CD14-positive monocyte (primary cell): Measurements from ENCODE around the gene DSC1. TPM values are rescaled to one million over a fixed set of nuclear protein-coding genes. Genes with fewer than 3 reads are reported as not detected.

Experiments
- DNase-seq, 3 donors: peaks; one replicate each; pipeline ENCODE4 v3.0.0-alpha.2; 2011 to 2022
- H2AFZ ChIP-seq: 2 replicates; pipeline ENCODE4 v1.6.0; 2012; ENCODE audit warnings: mild to moderate bottlenecking, low read depth, low read length, inconsistent platforms; ENCODE audit not compliant: insufficient read depth, poor library complexity, severe bottlenecking
- H3K27ac ChIP-seq, 2 donors: 1 replicate in 1 of 2; 2 replicates in 1 of 2; pipeline ENCODE4 v1.5.1; 2012 to 2013; ENCODE audit warnings: low read length in 2 of 2, control low read depth in 1 of 2, inconsistent platforms in 1 of 2, low read depth in 1 of 2, mild to moderate bottlenecking in 1 of 2
- H3K27me3 ChIP-seq, 2 donors: one replicate each; pipeline versions ENCODE4 v1.6.0 to v1.6.1; 2011 to 2013; ENCODE audit warnings: low read length in 2 of 2; ENCODE audit not compliant: control insufficient read depth in 2 of 2, insufficient read depth in 2 of 2
- H3K36me3 ChIP-seq, 2 donors: replicated peaks in 1 of 2; 1 replicate in 1 of 2; 2 replicates in 1 of 2; pipeline versions ENCODE4 v1.5.1 to v1.6.1; 2012 to 2013; ENCODE audit warnings: low read length in 2 of 2, control low read depth in 1 of 2, inconsistent platforms in 1 of 2, mild to moderate bottlenecking in 1 of 2; ENCODE audit not compliant: insufficient read depth in 2 of 2, control insufficient read depth in 1 of 2
- H3K4me1 ChIP-seq, 2 donors: 1 replicate in 1 of 2; 2 replicates in 1 of 2; pipeline versions ENCODE4 v1.5.1 to v1.6.1; 2012 to 2013; ENCODE audit warnings: low read length in 2 of 2, control low read depth in 1 of 2, inconsistent platforms in 1 of 2, mild to moderate bottlenecking in 1 of 2, moderate library complexity in 1 of 2; ENCODE audit not compliant: insufficient read depth in 2 of 2, control insufficient read depth in 1 of 2
- H3K4me2 ChIP-seq: replicated peaks from 2 replicates; pipeline ENCODE3; 2012; ENCODE audit warnings: low read length, moderate library complexity, mild to moderate bottlenecking; ENCODE audit not compliant: poor library complexity, severe bottlenecking; ENCODE audit errors: extremely low read depth
- H3K4me3 ChIP-seq, 3 experiments: fragments of 200-600 bp in 1 of 3; sonication (generic) in 1 of 3; replicated peaks in 1 of 3; 1 replicate in 2 of 3; 2 replicates in 1 of 3; pipeline ENCODE4 v1.5.1; 2011 to 2013; ENCODE audit warnings: low read length in 3 of 3, mild to moderate bottlenecking in 3 of 3, control low read depth in 2 of 3, low read depth in 2 of 3, inconsistent platforms in 1 of 3, moderate library complexity in 1 of 3
- H3K79me2 ChIP-seq: 2 replicates; pipeline ENCODE4 v1.6.0; 2012; ENCODE audit warnings: mild to moderate bottlenecking, control low read depth, inconsistent platforms, low read length, moderate library complexity; ENCODE audit not compliant: insufficient read depth
- H3K9ac ChIP-seq: 2 replicates; pipeline ENCODE4 v1.6.0; 2017; ENCODE audit warnings: low read length, mild to moderate bottlenecking; ENCODE audit not compliant: insufficient read depth, poor library complexity, severe bottlenecking
- H3K9me3 ChIP-seq, 2 donors: replicated peaks in 1 of 2; 1 replicate in 1 of 2; 2 replicates in 1 of 2; pipeline versions ENCODE4 v1.5.1 to v1.6.1; 2012 to 2013; ENCODE audit warnings: low read length in 2 of 2, control low read depth in 1 of 2; ENCODE audit not compliant: control insufficient read depth in 1 of 2, insufficient read depth in 1 of 2
- H4K20me1 ChIP-seq: 2 replicates; pipeline ENCODE4 v1.6.0; 2012; ENCODE audit warnings: mild to moderate bottlenecking, low read length, control low read depth, moderate library complexity; ENCODE audit not compliant: insufficient read depth
- H3K27ac Mint-ChIP-seq, 7 donors: one replicate each; pipeline ENCODE4 v1.8.0; 2020; ENCODE audit warnings: mild to moderate bottlenecking in 7 of 7, mixed read lengths in 7 of 7, moderate library complexity in 6 of 7, inconsistent platforms in 2 of 7
- H3K27me3 Mint-ChIP-seq, 3 donors: one replicate each; pipeline ENCODE4 v1.8.0; 2021 to 2022; ENCODE audit warnings: low read depth in 3 of 3, mild to moderate bottlenecking in 3 of 3, mixed read lengths in 3 of 3, moderate library complexity in 3 of 3, inconsistent platforms in 1 of 3
- H3K36me3 Mint-ChIP-seq, 2 donors: one replicate each; pipeline ENCODE4 v1.8.0; 2020; ENCODE audit warnings: mixed read lengths in 2 of 2, inconsistent platforms in 1 of 2, mild to moderate bottlenecking in 1 of 2
- H3K4me1 Mint-ChIP-seq: one replicate; pipeline ENCODE4 v1.8.0; 2020; ENCODE audit warnings: mild to moderate bottlenecking, mixed read lengths
- H3K4me3 Mint-ChIP-seq, 2 donors: one replicate each; pipeline ENCODE4 v1.8.0; 2020; ENCODE audit warnings: mild to moderate bottlenecking in 2 of 2, mixed read lengths in 2 of 2, moderate library complexity in 1 of 2
- H3K9me3 Mint-ChIP-seq, 7 donors: one replicate each; pipeline ENCODE4 v1.8.0; 2020 to 2022; ENCODE audit warnings: mixed read lengths in 7 of 7, mild to moderate bottlenecking in 6 of 7, moderate library complexity in 6 of 7, inconsistent platforms in 2 of 7
- WGBS: methylation state at CpG from one replicate; pipeline ENCODE4 v1.1.5; 2013; ENCODE audit warnings: missing lambda C conversion rate; ENCODE audit not compliant: insufficient coverage; 5-methylcytosine and 5-hydroxymethylcytosine counted together
- intact Hi-C, 2 donors: fragments of 100-400 bp; cut with micrococcal nuclease; formaldehyde crosslinking; loops; one replicate each; pipeline versions ENCODE4 v1.15.0 to v1.15.1; 2023
- polyA plus RNA-seq, 3 donors: library from polyadenylated mRNA; depleted of rRNA in 1 of 3; unstranded in 2 of 3; stranded (reverse) in 1 of 3; fragments of 300-500 nt in 2 of 3; fragments of >200 nt in 1 of 3; fragmentation: Illumina TruSeq in 2 of 3; gene quantifications; 1 replicate in 2 of 3; 2 replicates in 1 of 3; pipeline ENCODE4 v1.2.3, GENCODE V29; 2012 to 2021
- TF ChIP-seq, protein P1 (sequence below): fragments of 200-600 bp; IDR thresholded peaks from one replicate; pipeline ENCODE4 v1.8.0; 2022; ENCODE audit warnings: antibody characterized with exemption, mild to moderate bottlenecking

The DSC1 gene
- polyA plus RNA-seq, 3 donors: not detected

DNA sequence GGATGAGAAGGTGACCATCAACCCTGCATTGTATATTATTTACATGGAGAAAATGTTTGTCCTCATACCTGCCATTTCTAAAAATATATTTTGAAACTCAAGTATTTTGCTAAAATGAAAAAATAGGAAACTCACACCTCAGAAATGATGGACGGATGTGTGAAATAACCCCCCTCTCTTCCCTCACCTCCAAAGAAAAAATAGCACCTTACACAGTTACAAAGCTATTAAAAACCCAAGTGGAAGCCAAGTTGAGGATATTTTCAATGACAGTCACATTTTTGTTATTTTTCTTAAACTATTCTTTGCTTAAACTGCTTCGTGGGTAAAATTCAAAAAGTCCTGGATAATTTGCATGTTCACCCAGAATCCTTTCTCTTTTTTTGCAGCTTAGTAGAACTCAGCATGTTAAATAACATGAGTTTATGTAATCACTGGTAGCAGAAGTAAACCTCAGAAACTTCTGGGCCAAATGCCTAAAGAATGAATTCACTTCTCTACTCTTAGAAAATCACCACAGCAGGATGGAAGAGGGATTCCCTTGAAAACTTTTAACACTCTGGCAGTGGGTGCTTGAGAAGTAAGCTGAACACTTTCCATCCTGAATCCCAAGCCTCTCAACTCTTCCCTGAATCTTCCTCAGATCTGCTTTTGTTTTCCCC lies 768 bp downstream of the DSC1 start:
- Mint-ChIP-seq H3K4me3 (no peak overlapping the region), H3K36me3 (no peaks in the 10 kb centered on the region), H3K4me1 (peaks cover 1% of the 10 kb centered on the region), H3K27me3 (peaks cover 0 to 2% (median under 1%) of the 10 kb centered on the region in 3 donors), H3K9me3 (no peaks in the 10 kb centered on the region), H3K27ac (no peak overlapping the region)
- Histone ChIP-seq H3K4me3 (no peak overlapping the region), H3K9ac (no peak overlapping the region), H3K4me2 (no peak overlapping the region), H2AFZ (no peak overlapping the region), H3K27me3 (no peaks in the 10 kb centered on the region), H3K79me2 (no peaks in the 10 kb centered on the region), H3K9me3 (no peaks in the 10 kb centered on the region), H3K27ac (no peak overlapping the region), H3K4me1 (no peaks in the 10 kb centered on the region), H3K36me3 (no peaks in the 10 kb centered on the region), H4K20me1 (no peaks in the 10 kb centered on the region)
- no CpG with 5 or more reads among the region's 2 CpGs for WGBS
- intact Hi-C loops: no loop called here
- TF ChIP-seq, protein P1, sequence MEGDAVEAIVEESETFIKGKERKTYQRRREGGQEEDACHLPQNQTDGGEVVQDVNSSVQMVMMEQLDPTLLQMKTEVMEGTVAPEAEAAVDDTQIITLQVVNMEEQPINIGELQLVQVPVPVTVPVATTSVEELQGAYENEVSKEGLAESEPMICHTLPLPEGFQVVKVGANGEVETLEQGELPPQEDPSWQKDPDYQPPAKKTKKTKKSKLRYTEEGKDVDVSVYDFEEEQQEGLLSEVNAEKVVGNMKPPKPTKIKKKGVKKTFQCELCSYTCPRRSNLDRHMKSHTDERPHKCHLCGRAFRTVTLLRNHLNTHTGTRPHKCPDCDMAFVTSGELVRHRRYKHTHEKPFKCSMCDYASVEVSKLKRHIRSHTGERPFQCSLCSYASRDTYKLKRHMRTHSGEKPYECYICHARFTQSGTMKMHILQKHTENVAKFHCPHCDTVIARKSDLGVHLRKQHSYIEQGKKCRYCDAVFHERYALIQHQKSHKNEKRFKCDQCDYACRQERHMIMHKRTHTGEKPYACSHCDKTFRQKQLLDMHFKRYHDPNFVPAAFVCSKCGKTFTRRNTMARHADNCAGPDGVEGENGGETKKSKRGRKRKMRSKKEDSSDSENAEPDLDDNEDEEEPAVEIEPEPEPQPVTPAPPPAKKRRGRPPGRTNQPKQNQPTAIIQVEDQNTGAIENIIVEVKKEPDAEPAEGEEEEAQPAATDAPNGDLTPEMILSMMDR: no peak
- no peak for DNase-seq

DNA sequence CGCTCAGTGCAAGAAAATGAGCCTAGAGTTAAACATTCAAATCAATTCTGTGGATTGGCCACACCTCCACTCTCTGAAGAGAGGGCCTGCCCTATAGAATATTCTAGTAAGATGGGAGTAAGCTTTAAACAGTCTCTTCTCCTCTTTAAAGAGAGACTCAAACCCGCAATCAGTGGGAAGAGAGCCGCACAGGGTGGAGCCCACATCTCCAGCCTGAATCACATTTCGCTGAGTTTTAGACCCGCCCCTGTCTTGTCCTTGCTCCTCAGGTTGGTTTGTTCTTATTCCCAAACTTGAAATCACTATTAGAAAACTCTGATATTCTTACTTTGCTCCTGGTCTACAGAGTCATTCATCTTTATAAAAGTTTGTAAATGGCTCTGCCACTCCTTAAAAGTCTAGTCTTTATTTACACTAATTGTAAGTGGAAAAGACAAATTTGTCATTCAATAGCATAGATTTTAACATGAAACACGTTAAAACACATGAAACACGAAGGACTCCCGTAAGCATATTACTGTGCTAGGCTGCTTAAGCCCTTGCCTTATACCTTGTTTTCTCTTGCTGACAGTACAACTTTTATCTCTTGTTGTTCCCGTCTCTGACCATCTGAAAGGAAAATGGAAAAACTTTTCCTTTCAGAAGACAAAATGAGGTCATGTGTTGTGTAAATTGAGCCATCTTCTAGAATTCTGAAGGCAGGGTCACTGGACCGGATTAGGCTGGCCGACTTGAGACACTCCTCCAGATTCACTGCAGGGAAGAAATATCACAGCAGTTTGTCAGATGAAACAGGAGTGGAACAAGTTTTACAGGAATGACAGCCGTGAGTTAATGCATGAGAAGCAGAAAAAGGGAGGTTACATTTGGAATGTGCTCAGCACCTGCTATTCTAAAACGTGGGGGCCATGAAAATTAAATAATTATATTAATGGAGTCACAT lies 5.6 kb downstream of the DSC1 start:
- H3K27ac ChIP-seq: no peak overlapping the region
- no peaks in the 10 kb centered on the region for H3K36me3 Mint-ChIP-seq
- H3K27ac Mint-ChIP-seq: no peak overlapping the region
- WGBS: 93% methylated on average over 4 of the region's 13 CpGs
- TF ChIP-seq, protein P1: no peak
- H3K36me3 ChIP-seq: no peaks in the 10 kb centered on the region
- no peak overlapping the region for H3K9ac ChIP-seq
- H4K20me1 ChIP-seq: no peaks in the 10 kb centered on the region
- no peak overlapping the region for H2AFZ ChIP-seq
- H3K4me1 ChIP-seq: no peaks in the 10 kb centered on the region
- no peaks in the 10 kb centered on the region for H3K27me3 ChIP-seq
- intact Hi-C loops: no loop called here
- peaks cover 0 to 2% (median 2%) of the 10 kb centered on the region in 3 donors for H3K27me3 Mint-ChIP-seq
- no peak overlapping the region for H3K4me2 ChIP-seq
- H3K4me1 Mint-ChIP-seq: no peaks in the 10 kb centered on the region
- no peaks in the 10 kb centered on the region for H3K9me3 ChIP-seq
- H3K4me3 Mint-ChIP-seq: no peak overlapping the region
- no peaks in the 10 kb centered on the region for H3K9me3 Mint-ChIP-seq
- no peak overlapping the region for H3K4me3 ChIP-seq
- no peak for DNase-seq
- H3K79me2 ChIP-seq: no peaks in the 10 kb centered on the region
